CD14-positive monocyte (primary cell): ENCODE measurements around the gene DTNB. TPM values are rescaled to one million over a fixed set of nuclear protein-coding genes. Genes with fewer than 3 reads are reported as not detected.

Experiments used
- DNase-seq, 3 donors: peaks; one replicate each; pipeline ENCODE4 v3.0.0-alpha.2; 2011 to 2022
- H2AFZ ChIP-seq: 2 replicates; pipeline ENCODE4 v1.6.0; 2012; ENCODE audit warnings: mild to moderate bottlenecking, low read depth, low read length, inconsistent platforms; ENCODE audit not compliant: insufficient read depth, poor library complexity, severe bottlenecking
- H3K27ac ChIP-seq, 2 donors: 1 replicate in 1 of 2; 2 replicates in 1 of 2; pipeline ENCODE4 v1.5.1; 2012 to 2013; ENCODE audit warnings: low read length in 2 of 2, control low read depth in 1 of 2, inconsistent platforms in 1 of 2, low read depth in 1 of 2, mild to moderate bottlenecking in 1 of 2
- H3K27me3 ChIP-seq, 2 donors: one replicate each; pipeline versions ENCODE4 v1.6.0 to v1.6.1; 2011 to 2013; ENCODE audit warnings: low read length in 2 of 2; ENCODE audit not compliant: control insufficient read depth in 2 of 2, insufficient read depth in 2 of 2
- H3K36me3 ChIP-seq, 2 donors: replicated peaks in 1 of 2; 1 replicate in 1 of 2; 2 replicates in 1 of 2; pipeline versions ENCODE4 v1.5.1 to v1.6.1; 2012 to 2013; ENCODE audit warnings: low read length in 2 of 2, control low read depth in 1 of 2, inconsistent platforms in 1 of 2, mild to moderate bottlenecking in 1 of 2; ENCODE audit not compliant: insufficient read depth in 2 of 2, control insufficient read depth in 1 of 2
- H3K4me1 ChIP-seq, 2 donors: 1 replicate in 1 of 2; 2 replicates in 1 of 2; pipeline versions ENCODE4 v1.5.1 to v1.6.1; 2012 to 2013; ENCODE audit warnings: low read length in 2 of 2, control low read depth in 1 of 2, inconsistent platforms in 1 of 2, mild to moderate bottlenecking in 1 of 2, moderate library complexity in 1 of 2; ENCODE audit not compliant: insufficient read depth in 2 of 2, control insufficient read depth in 1 of 2
- H3K4me2 ChIP-seq: replicated peaks from 2 replicates; pipeline ENCODE3; 2012; ENCODE audit warnings: low read length, moderate library complexity, mild to moderate bottlenecking; ENCODE audit not compliant: poor library complexity, severe bottlenecking; ENCODE audit errors: extremely low read depth
- H3K4me3 ChIP-seq, 3 experiments: fragments of 200-600 bp in 1 of 3; sonication (generic) in 1 of 3; replicated peaks in 1 of 3; 1 replicate in 2 of 3; 2 replicates in 1 of 3; pipeline ENCODE4 v1.5.1; 2011 to 2013; ENCODE audit warnings: low read length in 3 of 3, mild to moderate bottlenecking in 3 of 3, control low read depth in 2 of 3, low read depth in 2 of 3, inconsistent platforms in 1 of 3, moderate library complexity in 1 of 3
- H3K79me2 ChIP-seq: 2 replicates; pipeline ENCODE4 v1.6.0; 2012; ENCODE audit warnings: mild to moderate bottlenecking, control low read depth, inconsistent platforms, low read length, moderate library complexity; ENCODE audit not compliant: insufficient read depth
- H3K9ac ChIP-seq: 2 replicates; pipeline ENCODE4 v1.6.0; 2017; ENCODE audit warnings: low read length, mild to moderate bottlenecking; ENCODE audit not compliant: insufficient read depth, poor library complexity, severe bottlenecking
- H3K9me3 ChIP-seq, 2 donors: replicated peaks in 1 of 2; 1 replicate in 1 of 2; 2 replicates in 1 of 2; pipeline versions ENCODE4 v1.5.1 to v1.6.1; 2012 to 2013; ENCODE audit warnings: low read length in 2 of 2, control low read depth in 1 of 2; ENCODE audit not compliant: control insufficient read depth in 1 of 2, insufficient read depth in 1 of 2
- H4K20me1 ChIP-seq: 2 replicates; pipeline ENCODE4 v1.6.0; 2012; ENCODE audit warnings: mild to moderate bottlenecking, low read length, control low read depth, moderate library complexity; ENCODE audit not compliant: insufficient read depth
- H3K27ac Mint-ChIP-seq, 7 donors: one replicate each; pipeline ENCODE4 v1.8.0; 2020; ENCODE audit warnings: mild to moderate bottlenecking in 7 of 7, mixed read lengths in 7 of 7, moderate library complexity in 6 of 7, inconsistent platforms in 2 of 7
- H3K27me3 Mint-ChIP-seq, 3 donors: one replicate each; pipeline ENCODE4 v1.8.0; 2021 to 2022; ENCODE audit warnings: low read depth in 3 of 3, mild to moderate bottlenecking in 3 of 3, mixed read lengths in 3 of 3, moderate library complexity in 3 of 3, inconsistent platforms in 1 of 3
- H3K36me3 Mint-ChIP-seq, 2 donors: one replicate each; pipeline ENCODE4 v1.8.0; 2020; ENCODE audit warnings: mixed read lengths in 2 of 2, inconsistent platforms in 1 of 2, mild to moderate bottlenecking in 1 of 2
- H3K4me1 Mint-ChIP-seq: one replicate; pipeline ENCODE4 v1.8.0; 2020; ENCODE audit warnings: mild to moderate bottlenecking, mixed read lengths
- H3K4me3 Mint-ChIP-seq, 2 donors: one replicate each; pipeline ENCODE4 v1.8.0; 2020; ENCODE audit warnings: mild to moderate bottlenecking in 2 of 2, mixed read lengths in 2 of 2, moderate library complexity in 1 of 2
- H3K9me3 Mint-ChIP-seq, 7 donors: one replicate each; pipeline ENCODE4 v1.8.0; 2020 to 2022; ENCODE audit warnings: mixed read lengths in 7 of 7, mild to moderate bottlenecking in 6 of 7, moderate library complexity in 6 of 7, inconsistent platforms in 2 of 7
- WGBS: methylation state at CpG from one replicate; pipeline ENCODE4 v1.1.5; 2013; ENCODE audit warnings: missing lambda C conversion rate; ENCODE audit not compliant: insufficient coverage; 5-methylcytosine and 5-hydroxymethylcytosine counted together
- intact Hi-C, 2 donors: fragments of 100-400 bp; cut with micrococcal nuclease; formaldehyde crosslinking; loops; one replicate each; pipeline versions ENCODE4 v1.15.0 to v1.15.1; 2023
- polyA plus RNA-seq, 3 donors: library from polyadenylated mRNA; depleted of rRNA in 1 of 3; unstranded in 2 of 3; stranded (reverse) in 1 of 3; fragments of 300-500 nt in 2 of 3; fragments of >200 nt in 1 of 3; fragmentation: Illumina TruSeq in 2 of 3; gene quantifications; 1 replicate in 2 of 3; 2 replicates in 1 of 3; pipeline ENCODE4 v1.2.3, GENCODE V29; 2012 to 2021
- TF ChIP-seq, protein P1 (sequence below): fragments of 200-600 bp; IDR thresholded peaks from one replicate; pipeline ENCODE4 v1.8.0; 2022; ENCODE audit warnings: antibody characterized with exemption, mild to moderate bottlenecking

Gene DTNB
- polyA plus RNA-seq, 3 donors = 3.0 to 4.2 (median 3.3) TPM

DNA sequence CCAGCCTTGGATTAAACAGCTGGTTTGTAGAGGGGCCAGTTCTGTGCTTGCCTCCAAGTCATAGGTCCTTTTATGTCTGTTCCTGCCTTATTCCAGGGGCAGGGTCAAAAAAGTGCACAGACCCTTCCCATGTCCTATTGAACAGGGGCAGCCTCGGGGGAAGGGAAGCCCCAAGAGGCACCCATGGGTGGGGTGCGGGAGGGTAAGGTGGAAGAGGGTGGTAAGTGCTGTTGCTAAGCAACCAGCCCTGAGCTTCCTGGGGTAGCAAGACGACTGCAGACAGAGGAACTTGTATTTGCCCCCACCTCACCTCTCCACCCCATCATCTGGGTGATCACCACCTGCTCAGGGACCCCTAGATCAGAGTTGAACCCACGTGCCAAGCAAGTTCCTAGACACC is 339.4 kb downstream of the DTNB start:
- TF ChIP-seq, protein P1, sequence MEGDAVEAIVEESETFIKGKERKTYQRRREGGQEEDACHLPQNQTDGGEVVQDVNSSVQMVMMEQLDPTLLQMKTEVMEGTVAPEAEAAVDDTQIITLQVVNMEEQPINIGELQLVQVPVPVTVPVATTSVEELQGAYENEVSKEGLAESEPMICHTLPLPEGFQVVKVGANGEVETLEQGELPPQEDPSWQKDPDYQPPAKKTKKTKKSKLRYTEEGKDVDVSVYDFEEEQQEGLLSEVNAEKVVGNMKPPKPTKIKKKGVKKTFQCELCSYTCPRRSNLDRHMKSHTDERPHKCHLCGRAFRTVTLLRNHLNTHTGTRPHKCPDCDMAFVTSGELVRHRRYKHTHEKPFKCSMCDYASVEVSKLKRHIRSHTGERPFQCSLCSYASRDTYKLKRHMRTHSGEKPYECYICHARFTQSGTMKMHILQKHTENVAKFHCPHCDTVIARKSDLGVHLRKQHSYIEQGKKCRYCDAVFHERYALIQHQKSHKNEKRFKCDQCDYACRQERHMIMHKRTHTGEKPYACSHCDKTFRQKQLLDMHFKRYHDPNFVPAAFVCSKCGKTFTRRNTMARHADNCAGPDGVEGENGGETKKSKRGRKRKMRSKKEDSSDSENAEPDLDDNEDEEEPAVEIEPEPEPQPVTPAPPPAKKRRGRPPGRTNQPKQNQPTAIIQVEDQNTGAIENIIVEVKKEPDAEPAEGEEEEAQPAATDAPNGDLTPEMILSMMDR = no peak
- no peak overlapping the region for H3K4me2 ChIP-seq
- no peak overlapping the region for H3K27ac ChIP-seq
- H3K9ac ChIP-seq = no peak overlapping the region
- peaks cover 36% of the 10 kb centered on the region for H3K4me1 Mint-ChIP-seq
- peaks cover 99% of the 10 kb centered on the region for H4K20me1 ChIP-seq
- peaks cover 0 to 2% (median 0%) of the 10 kb centered on the region in 7 donors for H3K9me3 Mint-ChIP-seq
- no peak for DNase-seq
- intact Hi-C loops = no loop called here
- H3K27ac Mint-ChIP-seq = peak overlapping the region in 1 of 7 donors; percentile 83
- peaks cover 17% of the 10 kb centered on the region for H3K79me2 ChIP-seq
- no peaks in the 10 kb centered on the region for H3K27me3 ChIP-seq
- no peak overlapping the region for H2AFZ ChIP-seq
- H3K4me3 Mint-ChIP-seq = no peak overlapping the region
- no peaks in the 10 kb centered on the region for H3K9me3 ChIP-seq
- H3K36me3 ChIP-seq = no peaks in the 10 kb centered on the region
- peaks cover 19 to 26% of the 10 kb centered on the region in 2 donors for H3K36me3 Mint-ChIP-seq
- WGBS = 67% methylated on average over 1 of the region's 4 CpGs
- no peak overlapping the region for H3K4me3 ChIP-seq
- H3K27me3 Mint-ChIP-seq = peaks cover 0 to 3% (median 2%) of the 10 kb centered on the region in 3 donors
- H3K4me1 ChIP-seq = peaks cover 4 to 5% of the 10 kb centered on the region in 2 donors

DNA sequence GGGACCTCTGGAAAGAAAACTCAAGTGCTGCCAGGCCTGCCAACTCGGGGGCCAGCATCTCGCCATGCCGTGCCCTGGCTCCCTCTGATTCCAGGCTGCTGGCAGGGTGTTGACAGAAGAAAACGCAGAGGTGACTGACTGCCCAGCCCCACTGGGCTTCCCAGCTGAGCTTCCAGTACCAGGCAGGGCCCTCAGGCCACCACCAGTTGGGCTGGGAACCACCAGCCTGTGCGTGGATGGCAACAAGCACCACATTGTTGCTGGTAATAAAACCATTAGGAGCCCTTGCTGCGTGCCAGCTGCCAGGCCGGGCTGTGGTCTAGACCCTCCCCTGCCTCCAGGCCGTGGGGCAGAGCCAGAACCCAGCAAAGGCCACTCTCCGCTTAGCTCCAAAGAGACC is 340.8 kb downstream of the DTNB start:
- peaks cover 99% of the 10 kb centered on the region for H4K20me1 ChIP-seq
- 99% methylated on average over 9 of the region's 9 CpGs for WGBS

More for the DNA sequence above, 340.8 kb downstream of the DTNB start:
- Histone ChIP-seq H3K4me1 (peaks cover 4% of the 10 kb centered on the region in 2 donors), H3K4me2 (no peak overlapping the region), H3K27me3 (no peaks in the 10 kb centered on the region), H2AFZ (no peak overlapping the region), H3K79me2 (peaks cover 11% of the 10 kb centered on the region), H3K9ac (no peak overlapping the region), H3K36me3 (peaks cover 0 to under 1% of the 10 kb centered on the region in 2 donors), H3K4me3 (no peak overlapping the region), H3K9me3 (peaks cover 0 to 2% of the 10 kb centered on the region in 2 donors), H3K27ac (no peak overlapping the region)
- intact Hi-C loops = no loop called here
- Mint-ChIP-seq H3K27me3 (peaks cover 0 to 3% (median 2%) of the 10 kb centered on the region in 3 donors), H3K4me1 (peaks cover 25% of the 10 kb centered on the region), H3K9me3 (peaks cover under 1 to 3% (median 3%) of the 10 kb centered on the region in 7 donors), H3K36me3 (peaks cover 16 to 25% of the 10 kb centered on the region in 2 donors), H3K4me3 (no peak overlapping the region), H3K27ac (no peak overlapping the region)
- TF ChIP-seq, protein P1 = no peak
- no peak for DNase-seq
